Skeletal muscle tissue (tissue), 4 donors: ENCODE measurements around the gene CLEC2D. TPM values are rescaled to one million over a fixed set of nuclear protein-coding genes. Genes with fewer than 3 reads are reported as not detected.
"Not testable (repeated sequence)": the region's sequence is repeated elsewhere in the genome, so short reads cannot be mapped to it uniquely, and the experiment has no call there.

Experiments used
- H3K27ac ChIP-seq: one replicate; pipeline ENCODE4 v1.7.0; 2013; ENCODE audit warnings: mild to moderate bottlenecking, low read depth, low read length, inconsistent platforms
- H3K27me3 ChIP-seq, 3 donors: one replicate each; pipeline ENCODE4 v1.7.0; 2013; ENCODE audit warnings: low read length in 3 of 3; ENCODE audit not compliant: control insufficient read depth in 3 of 3, insufficient read depth in 3 of 3
- H3K36me3 ChIP-seq, 3 donors: one replicate each; pipeline ENCODE4 v1.7.0; 2013; ENCODE audit warnings: low read length in 3 of 3; ENCODE audit not compliant: control insufficient read depth in 3 of 3, insufficient read depth in 3 of 3
- H3K4me1 ChIP-seq, 3 donors: one replicate each; pipeline ENCODE4 v1.7.0; 2013; ENCODE audit warnings: low read length in 3 of 3, mild to moderate bottlenecking in 3 of 3; ENCODE audit not compliant: control insufficient read depth in 3 of 3, insufficient read depth in 3 of 3
- H3K4me3 ChIP-seq, 3 donors: one replicate each; pipeline ENCODE4 v1.7.0; 2013; ENCODE audit warnings: low read length in 3 of 3
- H3K9ac ChIP-seq, 3 donors: one replicate each; pipeline ENCODE4 v1.7.0; 2013; ENCODE audit warnings: low read length in 3 of 3, mild to moderate bottlenecking in 3 of 3, moderate library complexity in 2 of 3, low read depth in 1 of 3
- H3K9me3 ChIP-seq, 3 donors: one replicate each; pipeline ENCODE4 v1.7.0; 2013; ENCODE audit warnings: low read length in 3 of 3; ENCODE audit not compliant: control insufficient read depth in 3 of 3
- total RNA-seq: library from RNA; depleted of rRNA; stranded (reverse); fragments of >200 nt; gene quantifications from one replicate; pipeline ENCODE4 v1.2.3, GENCODE V29; 2014
- donor health status: Osteomylitis.

CLEC2D gene
- total RNA-seq, 1 donor from 2014 or later = 12.0 TPM

GRCh38 chr12:9707864-9708808 lies 38.6 kb downstream of the CLEC2D start:
- no peaks in the 10 kb centered on the region for H3K27me3 ChIP-seq
- no peaks in the 10 kb centered on the region for H3K36me3 ChIP-seq
- H3K4me1 ChIP-seq = peaks cover 0 to 4% (median 0%) of the 10 kb centered on the region in 3 donors
- no peak overlapping the region for H3K4me3 ChIP-seq
- no peaks in the 10 kb centered on the region for H3K9me3 ChIP-seq
- H3K27ac ChIP-seq = no peak overlapping the region
- H3K9ac ChIP-seq = no peak overlapping the region

GRCh38 chr12:9708853-9709252 lies 39.3 kb downstream of the CLEC2D start:
- Histone ChIP-seq H3K4me1 (peaks cover 0 to 4% (median 0%) of the 10 kb centered on the region in 3 donors), H3K9ac (no peak overlapping the region), H3K4me3 (no peak overlapping the region), H3K27ac (no peak overlapping the region), H3K36me3 (no peaks in the 10 kb centered on the region), H3K27me3 (no peaks in the 10 kb centered on the region), H3K9me3 (no peaks in the 10 kb centered on the region)

- H3K4me1 ChIP-seq = peaks cover 0 to 4% (median 0%) of the 10 kb centered on the region in 3 donors
- H3K9me3 ChIP-seq = no peaks in the 10 kb centered on the region
- no peak overlapping the region for H3K4me3 ChIP-seq
- H3K27me3 ChIP-seq = no peaks in the 10 kb centered on the region
- H3K9ac ChIP-seq = no peak overlapping the region
- no peaks in the 10 kb centered on the region for H3K36me3 ChIP-seq
- no peak overlapping the region for H3K27ac ChIP-seq
These were observed 41.3 kb downstream of the CLEC2D start for GRCh38 chr12:9710584-9711375.

- Histone ChIP-seq H3K36me3 (no peaks in the 10 kb centered on the region), H3K9ac (no peak overlapping the region), H3K4me1 (peaks cover 0 to 4% (median 0%) of the 10 kb centered on the region in 3 donors), H3K27me3 (no peaks in the 10 kb centered on the region), H3K9me3 (no peaks in the 10 kb centered on the region), H3K27ac (no peak overlapping the region), H3K4me3 (no peak overlapping the region)
These were observed 42.2 kb downstream of the CLEC2D start for GRCh38 chr12:9711664-9712063.

GRCh38 chr12:9713032-9713558 lies 43.6 kb downstream of the CLEC2D start:
- H3K9ac ChIP-seq, H3K36me3 ChIP-seq, H3K27ac ChIP-seq, H3K9me3 ChIP-seq, H3K4me3 ChIP-seq, H3K27me3 ChIP-seq, H3K4me1 ChIP-seq: not testable (repeated sequence)

- no peaks in the 10 kb centered on the region for H3K4me1 ChIP-seq
- no peaks in the 10 kb centered on the region for H3K36me3 ChIP-seq
- no peaks in the 10 kb centered on the region for H3K27me3 ChIP-seq
- H3K9me3 ChIP-seq = no peaks in the 10 kb centered on the region
- H3K27ac ChIP-seq = no peak overlapping the region
- H3K9ac ChIP-seq = no peak overlapping the region
- no peak overlapping the region for H3K4me3 ChIP-seq
These were observed 47.8 kb downstream of the CLEC2D start for GRCh38 chr12:9717070-9717925.

- no peaks in the 10 kb centered on the region for H3K9me3 ChIP-seq
- H3K9ac ChIP-seq = no peak overlapping the region
- no peaks in the 10 kb centered on the region for H3K27me3 ChIP-seq
- H3K4me3 ChIP-seq = no peak overlapping the region
- no peaks in the 10 kb centered on the region for H3K36me3 ChIP-seq
- no peak overlapping the region for H3K27ac ChIP-seq
- no peaks in the 10 kb centered on the region for H3K4me1 ChIP-seq
These were observed 49.5 kb downstream of the CLEC2D start for GRCh38 chr12:9718968-9719367.

GRCh38 chr12:9719790-9720189 lies 50.3 kb downstream of the CLEC2D start:
- Histone ChIP-seq H3K4me3 (no peak overlapping the region), H3K27me3 (no peaks in the 10 kb centered on the region), H3K36me3 (no peaks in the 10 kb centered on the region), H3K9me3 (no peaks in the 10 kb centered on the region), H3K9ac (no peak overlapping the region), H3K27ac (no peak overlapping the region), H3K4me1 (no peaks in the 10 kb centered on the region)

GRCh38 chr12:9721394-9722092 lies 52.0 kb downstream of the CLEC2D start:
- H3K27me3 ChIP-seq = no peaks in the 10 kb centered on the region
- H3K36me3 ChIP-seq = no peaks in the 10 kb centered on the region
- no peaks in the 10 kb centered on the region for H3K4me1 ChIP-seq
- no peak overlapping the region for H3K4me3 ChIP-seq
- H3K27ac ChIP-seq = no peak overlapping the region
- no peak overlapping the region for H3K9ac ChIP-seq
- no peaks in the 10 kb centered on the region for H3K9me3 ChIP-seq
